Measurements from ENCODE around the gene DOC2A. TPM values are rescaled to one million over a fixed set of nuclear protein-coding genes. Genes with fewer than 3 reads are reported as not detected.

The DOC2A gene
- total and polyA plus RNA-seq, 9 of the 15 experiments (the other 6 are each of a cell fraction or from before 2014, with no cell fraction given): 0.03 to 0.38 (median 0.28) TPM; not detected in 1

- ATAC-seq (peak; percentile 79), FAIRE-seq (peak; percentile 79), DNase-seq (ENCODE audit: extremely low read depth in 1 of 4, low spot score in 3 of 4) (peak; percentile 80 to 90 (median 86))
- H3K4me1 ChIP-seq (replicated peaks in 1 of 2; ENCODE audit: control insufficient read depth in 2 of 2, insufficient read depth in 2 of 2, low read length in 2 of 2): peaks cover 16 to 48% of the 10 kb centered on the region in 2 experiments; a peak in 4 of 5 replicates
- intact Hi-C loops (cut with micrococcal nuclease) (loop anchor here (5.0 kb wide), 1 partner anchor 67 kb away; the partner anchor contains the start of gene KCTD13), in situ Hi-C loops (cut with MboI) (no loop called here)
- no peaks in the 10 kb centered on the region for H3K27me3 ChIP-seq (ENCODE audit: control insufficient read depth in 2 of 2, insufficient read depth in 2 of 2, low read length in 2 of 2)
- ChIA-PET CTCF (ENCODE audit: low intra/inter-chr PET ratio) (no interaction called here), POLR2A (interaction anchor here (0.7 to 4.2 kb wide), 7 partner anchors 15 to 147 kb away, joined by 3 to 20 read pairs (median 3); no protein-coding TSS in a partner anchor)
- peak overlapping the region; percentile 100 for H3K27ac ChIP-seq (ENCODE audit: extremely low read depth, low read depth, low read length)
- H2AFZ ChIP-seq (ENCODE audit: low read depth, low read length): peak overlapping the region; percentile 98
- no TSS peak for BruUV-seq (replicated peaks)
- H3K4me3 ChIP-seq: peak overlapping the region; percentile 80
- H3K9me3 ChIP-seq (replicated peaks; ENCODE audit: control insufficient read depth, insufficient read depth, low read depth, low read length): no peaks in the 10 kb centered on the region
- H3K4me2 ChIP-seq (ENCODE audit: insufficient read depth, low read length): peak overlapping the region; percentile 96
- H4K20me1 ChIP-seq (replicated peaks; ENCODE audit: control insufficient read depth, insufficient read depth, low read length): no peaks in the 10 kb centered on the region
- 14% methylated on average over 19 of the region's 24 CpGs for WGBS (ENCODE audit: insufficient coverage, low coverage, missing lambda C conversion rate)
- peak overlapping the region; percentile 97 to 100 for H3K9ac ChIP-seq (ENCODE audit: insufficient read depth in 1 of 2, low read depth in 2 of 2, low read length in 2 of 2)
- H3K79me2 ChIP-seq (ENCODE audit: control insufficient read depth, insufficient read depth, low read length): peaks cover 15% of the 10 kb centered on the region
- peaks cover 58% of the 10 kb centered on the region for H3K36me3 ChIP-seq (ENCODE audit: control insufficient read depth, insufficient read depth, low read length)
- H3K9me1 ChIP-seq (ENCODE audit: control insufficient read depth, insufficient read depth, low read length): no peaks in the 10 kb centered on the region
- TF ChIP-seq HNRNPLL (IDR thresholded peaks at IDR 0.05; ENCODE audit: low read depth, low read length, poor library complexity, severe bottlenecking): peak; percentile 97
- TF ChIP-seq ARNT (IDR thresholded peaks at IDR 0.05): no peak
- TF ChIP-seq KDM2B (CRISPR knock-in tag; IDR thresholded peaks at IDR 0.05): peak; percentile 29; the same call in 1 of the 2 replicates
- no peak for TF ChIP-seq ZNF140 (CRISPR knock-in tag; IDR thresholded peaks at IDR 0.05)
- 0 out of 2 replicates have a peak, but pooled peaks have one; percentile 46 for TF ChIP-seq NR3C1 (CRISPR knock-in tag; IDR thresholded peaks at IDR 0.05)
- TF ChIP-seq ZNF316 (IDR thresholded peaks at IDR 0.05): 0 out of 2 replicates have a peak, but pooled peaks have one; percentile 3
- TF ChIP-seq CTBP1 (IDR thresholded peaks at IDR 0.05; ENCODE audit: borderline replicate concordance): 0 out of 2 replicates have a peak, but pooled peaks have one; percentile 44
- no peak for TF ChIP-seq GTF2B (IDR thresholded peaks at IDR 0.05; ENCODE audit: extremely low read depth, insufficient read length)
- TF ChIP-seq BHLHE40 (IDR thresholded peaks at IDR 0.05; ENCODE audit: low read length): 0 out of 2 replicates have a peak, but pooled peaks have one; percentile 10
- TF ChIP-seq ETV5 (CRISPR knock-in tag; IDR thresholded peaks at IDR 0.05; ENCODE audit: low read depth): peak; percentile 4; the same call in 1 of the 2 replicates
- no peak for TF ChIP-seq PKNOX1 (IDR thresholded peaks at IDR 0.05)
Measured at GRCh38 chr16:29994600-29995323, 16.1 kb downstream of the DOC2A start.
